NB4 (cell line): Measurements from ENCODE around the gene DNAJA4.

ENCODE experiments used
- MYC ChIP-seq: IDR thresholded peaks from 2 replicates; pipeline ENCODE4 v1.6.1; 2011; ENCODE audit warnings: low read depth, low read length
- POLR2A ChIP-seq: IDR thresholded peaks from 2 replicates; pipeline ENCODE4 v1.6.1; 2011; ENCODE audit warnings: mild to moderate bottlenecking; ENCODE audit not compliant: insufficient read length; ENCODE audit errors: extremely low read depth
- TF ChIP-seq, protein P1 (sequence below): IDR thresholded peaks from one replicate; pipeline ENCODE4 v1.5.1; 2012; ENCODE audit warnings: low read depth, low read length
- TF ChIP-seq, protein P2 (sequence below): IDR thresholded peaks from 2 replicates; pipeline ENCODE4 v1.6.1; 2011; ENCODE audit warnings: low read depth, low read length

DNA sequence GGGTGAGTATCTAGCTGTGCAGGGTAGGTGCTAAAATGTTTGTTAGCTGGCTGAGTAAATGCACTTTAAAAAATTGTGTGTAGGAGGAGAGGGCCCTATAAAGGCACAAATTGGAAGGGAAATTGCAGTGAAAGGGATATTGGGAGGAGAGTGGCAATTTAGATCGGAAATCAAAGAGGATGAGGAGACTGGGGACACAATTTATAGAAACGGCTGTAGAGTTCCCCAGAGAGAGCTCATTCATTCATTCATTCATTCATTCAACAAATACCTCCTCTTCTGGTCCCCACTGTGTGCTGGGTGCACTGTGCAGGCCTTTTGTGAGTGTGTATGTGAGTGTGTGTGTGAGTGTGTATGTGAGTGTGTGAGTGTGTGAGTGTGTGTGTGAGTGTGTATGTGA, 2.4 kb downstream of the DNAJA4 start:
- no peak for TF ChIP-seq POLR2A
- TF ChIP-seq, protein P1, sequence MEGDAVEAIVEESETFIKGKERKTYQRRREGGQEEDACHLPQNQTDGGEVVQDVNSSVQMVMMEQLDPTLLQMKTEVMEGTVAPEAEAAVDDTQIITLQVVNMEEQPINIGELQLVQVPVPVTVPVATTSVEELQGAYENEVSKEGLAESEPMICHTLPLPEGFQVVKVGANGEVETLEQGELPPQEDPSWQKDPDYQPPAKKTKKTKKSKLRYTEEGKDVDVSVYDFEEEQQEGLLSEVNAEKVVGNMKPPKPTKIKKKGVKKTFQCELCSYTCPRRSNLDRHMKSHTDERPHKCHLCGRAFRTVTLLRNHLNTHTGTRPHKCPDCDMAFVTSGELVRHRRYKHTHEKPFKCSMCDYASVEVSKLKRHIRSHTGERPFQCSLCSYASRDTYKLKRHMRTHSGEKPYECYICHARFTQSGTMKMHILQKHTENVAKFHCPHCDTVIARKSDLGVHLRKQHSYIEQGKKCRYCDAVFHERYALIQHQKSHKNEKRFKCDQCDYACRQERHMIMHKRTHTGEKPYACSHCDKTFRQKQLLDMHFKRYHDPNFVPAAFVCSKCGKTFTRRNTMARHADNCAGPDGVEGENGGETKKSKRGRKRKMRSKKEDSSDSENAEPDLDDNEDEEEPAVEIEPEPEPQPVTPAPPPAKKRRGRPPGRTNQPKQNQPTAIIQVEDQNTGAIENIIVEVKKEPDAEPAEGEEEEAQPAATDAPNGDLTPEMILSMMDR, result no peak
- TF ChIP-seq, protein P2, sequence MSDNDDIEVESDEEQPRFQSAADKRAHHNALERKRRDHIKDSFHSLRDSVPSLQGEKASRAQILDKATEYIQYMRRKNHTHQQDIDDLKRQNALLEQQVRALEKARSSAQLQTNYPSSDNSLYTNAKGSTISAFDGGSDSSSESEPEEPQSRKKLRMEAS, result no peak
- no peak for TF ChIP-seq MYC
